Suprapubic skin (tissue), 4 donors: ENCODE data around the gene ART1. TPM values are rescaled to one million over a fixed set of nuclear protein-coding genes. Genes with fewer than 3 reads are reported as not detected.

Experiments used
- DNase-seq, 2 donors: peaks; one replicate each; pipeline ENCODE4 v3.0.0-alpha.2; 2019; ENCODE audit warnings: low spot score in 2 of 2
- H3K27ac ChIP-seq: fragments of 200-600 bp; sonication (generic); one replicate; pipeline ENCODE4 v1.5.1; 2019
- H3K27me3 ChIP-seq: fragments of 200-600 bp; sonication (generic); one replicate; pipeline ENCODE4 v1.5.1; 2019
- H3K36me3 ChIP-seq: fragments of 200-600 bp; sonication (generic); one replicate; pipeline ENCODE4 v1.5.1; 2019
- H3K4me1 ChIP-seq: fragments of 200-600 bp; sonication (generic); one replicate; pipeline ENCODE4 v1.5.1; 2019
- H3K4me3 ChIP-seq: fragments of 200-600 bp; sonication (generic); one replicate; pipeline ENCODE4 v1.5.1; 2019; ENCODE audit warnings: mild to moderate bottlenecking
- H3K9me3 ChIP-seq: fragments of 200-600 bp; sonication (generic); one replicate; pipeline ENCODE4 v1.5.1; 2019
- CTCF ChIP-seq, 2 donors: fragments of 200-600 bp in 1 of 2; fragments of 450-650 bp in 1 of 2; sonication (generic) in 1 of 2; IDR thresholded peaks; one replicate each; pipeline ENCODE4 v1.5.1; 2016 to 2019; ENCODE audit warnings: antibody characterized with exemption in 2 of 2, mild to moderate bottlenecking in 1 of 2, moderate library complexity in 1 of 2
- EP300 ChIP-seq: sonication (generic); formaldehyde crosslinking; IDR thresholded peaks from one replicate; pipeline ENCODE4 v1.6.1; 2017; ENCODE audit warnings: antibody characterized with exemption
- POLR2A ChIP-seq, 2 donors: fragments of 450-650 bp; IDR thresholded peaks; one replicate each; pipeline ENCODE4 v1.6.1; 2017; ENCODE audit warnings: antibody characterized with exemption in 2 of 2, mild to moderate bottlenecking in 2 of 2, moderate library complexity in 2 of 2
- POLR2AphosphoS5 ChIP-seq, 3 donors: sonication (generic); formaldehyde crosslinking; IDR thresholded peaks; one replicate each; pipeline ENCODE4 v1.6.1; 2017; ENCODE audit warnings: antibody characterized with exemption in 3 of 3
- WGBS: methylation state at CpG from one replicate; pipeline ENCODE4 v1.1.5; 2018; 5-methylcytosine and 5-hydroxymethylcytosine counted together
- total RNA-seq, 4 donors: library from RNA; depleted of rRNA; stranded (reverse); fragments of >200 nt; gene quantifications; one replicate each; pipeline ENCODE4 v1.1.0, GENCODE V29; 2016

Gene ART1
- total RNA-seq, 4 donors from 2014 or later = not detected

GRCh38 chr11:3674189-3674588, 29.3 kb downstream of the ART1 start:
- Histone ChIP-seq H3K9me3 (no peaks in the 10 kb centered on the region), H3K27me3 (no peaks in the 10 kb centered on the region), H3K4me3 (no peak overlapping the region), H3K27ac (no peak overlapping the region), H3K4me1 (no peaks in the 10 kb centered on the region), H3K36me3 (peaks cover 99% of the 10 kb centered on the region)
- no peak for TF ChIP-seq EP300
- no peak for TF ChIP-seq CTCF (IDR thresholded peaks at IDR 0.05)
- no peak for TF ChIP-seq POLR2AphosphoS5 (IDR thresholded peaks at IDR 0.05)
- no peak for TF ChIP-seq POLR2A (IDR thresholded peaks at IDR 0.05)
- DNase-seq = no peak
- WGBS = 100% methylated on average over 1 of the region's 1 CpG

GRCh38 chr11:3675971-3676370, 31.0 kb downstream of the ART1 start:
- H3K27ac ChIP-seq = no peak overlapping the region
- no peak overlapping the region for H3K4me3 ChIP-seq
- H3K4me1 ChIP-seq = no peaks in the 10 kb centered on the region
- peaks cover 99% of the 10 kb centered on the region for H3K36me3 ChIP-seq
- no peak for TF ChIP-seq POLR2AphosphoS5 (IDR thresholded peaks at IDR 0.05)
- no peak for TF ChIP-seq CTCF (IDR thresholded peaks at IDR 0.05)
- TF ChIP-seq POLR2A (IDR thresholded peaks at IDR 0.05) = no peak
- no peak for TF ChIP-seq EP300
- no peaks in the 10 kb centered on the region for H3K9me3 ChIP-seq
- DNase-seq = no peak
- WGBS = 91% methylated on average over 11 of the region's 11 CpGs
- no peaks in the 10 kb centered on the region for H3K27me3 ChIP-seq

GRCh38 chr11:3679077-3679476, 34.1 kb downstream of the ART1 start:
- Histone ChIP-seq H3K9me3 (no peaks in the 10 kb centered on the region), H3K4me3 (no peak overlapping the region), H3K27me3 (no peaks in the 10 kb centered on the region), H3K36me3 (peaks cover 100% of the 10 kb centered on the region), H3K27ac (no peak overlapping the region), H3K4me1 (no peaks in the 10 kb centered on the region)
- no peak for DNase-seq
- 93% methylated on average over 3 of the region's 3 CpGs for WGBS
- TF ChIP-seq POLR2AphosphoS5 (IDR thresholded peaks at IDR 0.05) = no peak
- no peak for TF ChIP-seq POLR2A (IDR thresholded peaks at IDR 0.05)
- TF ChIP-seq EP300 = no peak

GRCh38 chr11:3683039-3683438, 38.1 kb downstream of the ART1 start:
- H3K4me1 ChIP-seq = no peaks in the 10 kb centered on the region
- no peaks in the 10 kb centered on the region for H3K9me3 ChIP-seq
- 92% methylated on average over 9 of the region's 9 CpGs for WGBS
- peaks cover 99% of the 10 kb centered on the region for H3K36me3 ChIP-seq
- no peak overlapping the region for H3K4me3 ChIP-seq
- H3K27me3 ChIP-seq = no peaks in the 10 kb centered on the region
- TF ChIP-seq EP300 (no peak), CTCF (IDR thresholded peaks at IDR 0.05) (no peak), POLR2AphosphoS5 (IDR thresholded peaks at IDR 0.05) (no peak), POLR2A (IDR thresholded peaks at IDR 0.05) (no peak)
- DNase-seq = no peak
- H3K27ac ChIP-seq = no peak overlapping the region

- WGBS = 94% methylated on average over 12 of the region's 12 CpGs
- Histone ChIP-seq H3K9me3 (no peaks in the 10 kb centered on the region), H3K27me3 (no peaks in the 10 kb centered on the region), H3K4me3 (no peak overlapping the region), H3K4me1 (no peaks in the 10 kb centered on the region), H3K27ac (no peak overlapping the region), H3K36me3 (peaks cover 97% of the 10 kb centered on the region)
- TF ChIP-seq EP300 (no peak), CTCF (IDR thresholded peaks at IDR 0.05) (no peak), POLR2A (IDR thresholded peaks at IDR 0.05) (no peak), POLR2AphosphoS5 (IDR thresholded peaks at IDR 0.05) (no peak)
- DNase-seq = no peak
Measured at GRCh38 chr11:3684129-3684818, 39.3 kb downstream of the ART1 start.

- WGBS = 80% methylated on average over 2 of the region's 2 CpGs
- peaks cover 97% of the 10 kb centered on the region for H3K36me3 ChIP-seq
Measured at GRCh38 chr11:3684819-3685172, 39.9 kb downstream of the ART1 start.

More at GRCh38 chr11:3684819-3685172, 39.9 kb downstream of the ART1 start:
- no peak overlapping the region for H3K27ac ChIP-seq
- no peaks in the 10 kb centered on the region for H3K9me3 ChIP-seq
- DNase-seq = no peak
- no peak overlapping the region for H3K4me3 ChIP-seq
- no peak for TF ChIP-seq CTCF (IDR thresholded peaks at IDR 0.05)
- no peak for TF ChIP-seq POLR2AphosphoS5 (IDR thresholded peaks at IDR 0.05)
- TF ChIP-seq EP300 = no peak
- TF ChIP-seq POLR2A (IDR thresholded peaks at IDR 0.05) = no peak
- H3K4me1 ChIP-seq = no peaks in the 10 kb centered on the region
- H3K27me3 ChIP-seq = no peaks in the 10 kb centered on the region
